Mucosa of stomach (tissue), 1 donor: ENCODE measurements around the gene CDH4.

Experiments
- H3K27me3 ChIP-seq: one replicate; pipeline ENCODE4 v1.7.0; 2013; ENCODE audit warnings: mild to moderate bottlenecking, low read length; ENCODE audit not compliant: control insufficient read depth, insufficient read depth
- H3K36me3 ChIP-seq: one replicate; pipeline ENCODE4 v1.7.0; 2013; ENCODE audit warnings: low read length; ENCODE audit not compliant: control insufficient read depth, insufficient read depth
- H3K4me1 ChIP-seq: one replicate; pipeline ENCODE4 v1.7.0; 2013; ENCODE audit warnings: mild to moderate bottlenecking, low read length; ENCODE audit not compliant: control insufficient read depth, insufficient read depth
- H3K4me3 ChIP-seq: one replicate; pipeline ENCODE4 v1.7.0; 2013; ENCODE audit warnings: low read length
- H3K9ac ChIP-seq: one replicate; pipeline ENCODE4 v1.7.0; 2013; ENCODE audit warnings: mild to moderate bottlenecking, low read length, moderate library complexity
- H3K9me3 ChIP-seq: one replicate; pipeline ENCODE4 v1.7.0; 2013; ENCODE audit warnings: mild to moderate bottlenecking, low read length, moderate library complexity; ENCODE audit not compliant: control insufficient read depth
- donor health status: Pancreatic carcinoma.

Gene CDH4

DNA sequence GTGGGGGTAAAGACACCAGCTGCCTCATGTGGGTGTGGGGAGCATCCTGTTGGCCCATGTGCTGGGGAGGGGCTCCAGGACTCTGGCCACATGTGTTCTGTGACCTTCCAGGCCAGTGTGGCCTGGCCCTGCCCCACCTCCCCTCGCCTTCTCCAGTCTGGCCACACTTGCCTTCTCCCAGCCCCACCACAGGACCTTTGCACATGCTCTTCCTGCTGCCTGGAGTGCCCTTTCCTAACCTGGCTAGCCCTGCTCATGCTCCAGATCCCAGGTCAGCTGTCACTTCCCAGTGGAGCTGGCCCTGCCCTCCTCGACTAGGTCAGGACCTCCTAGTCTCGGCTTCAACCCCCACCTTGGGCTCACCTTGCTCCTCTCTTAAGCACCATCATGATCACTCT is 183.8 kb downstream of the CDH4 start:
- no peak overlapping the region for H3K9ac ChIP-seq
- no peaks in the 10 kb centered on the region for H3K36me3 ChIP-seq
- H3K9me3 ChIP-seq = no peaks in the 10 kb centered on the region
- no peaks in the 10 kb centered on the region for H3K4me1 ChIP-seq
- no peak overlapping the region for H3K4me3 ChIP-seq
- H3K27me3 ChIP-seq = no peaks in the 10 kb centered on the region

DNA sequence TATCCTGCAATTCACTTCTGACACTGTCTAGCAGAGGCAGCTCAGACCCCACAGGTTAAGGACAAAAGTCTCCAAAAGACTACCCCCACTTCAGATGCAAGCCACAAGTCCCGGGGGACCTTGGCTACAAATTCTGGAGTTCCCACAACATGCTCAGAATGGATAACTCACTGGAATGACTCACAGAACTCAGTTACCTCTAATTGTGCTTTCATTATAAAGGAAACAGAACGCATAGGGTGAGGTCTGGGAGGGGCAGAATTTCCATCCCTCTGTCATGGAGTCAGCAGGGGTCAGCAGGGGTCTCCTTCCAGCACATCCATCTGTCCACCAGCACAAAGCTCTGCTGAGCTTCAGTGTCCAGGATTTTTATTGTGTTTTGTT is 184.2 kb downstream of the CDH4 start:
- Histone ChIP-seq H3K9ac (no peak overlapping the region), H3K4me1 (no peaks in the 10 kb centered on the region), H3K9me3 (no peaks in the 10 kb centered on the region), H3K4me3 (no peak overlapping the region), H3K36me3 (no peaks in the 10 kb centered on the region), H3K27me3 (no peaks in the 10 kb centered on the region)

DNA sequence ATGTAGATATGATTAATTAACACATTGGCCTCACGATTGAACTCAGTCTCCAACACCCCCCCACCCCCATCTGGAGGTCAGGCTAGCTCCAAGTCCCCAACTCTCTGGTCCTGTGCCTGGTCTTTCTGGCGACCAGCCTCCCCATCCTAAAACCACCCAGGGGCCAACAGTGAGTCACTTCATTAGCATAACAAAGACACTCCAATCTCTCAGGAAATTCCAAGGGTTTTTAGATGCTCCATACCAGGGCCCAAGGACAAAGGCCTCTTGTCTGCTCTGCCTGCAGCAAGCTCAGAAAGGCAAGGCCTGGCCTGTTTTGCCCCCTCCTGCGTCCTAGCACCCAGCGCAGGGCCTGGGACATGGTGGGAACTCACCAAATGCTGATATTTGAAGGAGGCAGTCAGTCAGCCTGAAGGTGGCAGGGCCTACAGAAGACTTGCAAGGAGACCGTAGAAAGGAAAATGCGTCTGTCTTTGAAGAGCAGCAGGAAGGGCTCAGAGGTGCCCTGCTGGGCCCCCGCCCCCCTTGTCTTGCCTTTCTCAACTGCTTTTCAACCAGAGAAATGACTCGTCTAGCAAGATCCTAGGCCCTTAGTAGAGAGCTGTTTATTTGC is 184.7 kb downstream of the CDH4 start:
- no peak overlapping the region for H3K4me3 ChIP-seq

DNA sequence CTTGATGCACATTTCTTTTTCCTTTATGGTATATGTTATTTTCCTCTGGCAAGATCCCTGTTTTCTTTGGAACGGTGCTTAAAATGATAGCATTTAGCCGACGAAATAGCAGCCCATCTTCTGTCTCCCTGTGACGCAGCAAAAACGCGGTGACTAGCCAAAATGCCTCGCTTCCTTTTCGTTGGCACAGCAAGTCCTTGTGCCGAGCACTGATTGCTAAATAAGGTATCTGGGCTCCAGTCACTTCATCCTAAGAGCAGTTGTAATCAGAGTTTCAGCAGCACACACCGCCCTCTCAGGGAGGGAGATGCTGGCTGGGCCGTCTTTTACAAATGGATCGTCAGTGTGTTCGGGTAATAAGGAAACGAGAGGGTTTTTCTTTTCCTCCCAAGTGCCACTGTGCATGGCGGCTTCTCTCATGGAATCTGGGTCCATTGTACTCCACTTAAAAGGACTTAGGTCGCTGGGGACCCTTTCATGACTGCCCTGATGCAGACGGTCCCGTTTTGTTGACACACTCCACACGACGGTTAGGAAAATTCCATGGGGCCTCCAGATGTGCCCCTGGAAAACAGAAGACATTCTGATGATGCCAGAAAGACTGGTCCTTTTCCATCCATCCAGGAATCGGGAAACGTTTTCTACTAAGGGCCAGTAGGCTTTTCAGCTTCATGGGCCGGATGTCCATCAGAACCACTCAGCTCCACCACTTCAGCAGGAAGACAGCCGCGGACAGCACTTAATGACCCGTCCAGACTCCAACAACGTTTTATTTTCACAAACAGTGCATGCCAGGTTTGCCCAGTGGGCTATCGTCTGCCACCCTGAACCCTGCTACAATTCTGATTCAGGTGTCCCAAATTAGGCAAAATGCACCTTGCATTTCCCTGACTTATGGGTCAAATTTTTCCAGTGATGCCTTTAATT is 185.5 kb downstream of the CDH4 start:
- Histone ChIP-seq H3K4me1 (no peaks in the 10 kb centered on the region), H3K9ac (no peak overlapping the region), H3K9me3 (no peaks in the 10 kb centered on the region), H3K36me3 (no peaks in the 10 kb centered on the region), H3K4me3 (no peak overlapping the region), H3K27me3 (no peaks in the 10 kb centered on the region)

More for the DNA sequence above, 184.7 kb downstream of the CDH4 start:
- H3K4me1 ChIP-seq = no peaks in the 10 kb centered on the region
- no peak overlapping the region for H3K9ac ChIP-seq
- no peaks in the 10 kb centered on the region for H3K36me3 ChIP-seq
- H3K9me3 ChIP-seq = no peaks in the 10 kb centered on the region
- no peaks in the 10 kb centered on the region for H3K27me3 ChIP-seq

DNA sequence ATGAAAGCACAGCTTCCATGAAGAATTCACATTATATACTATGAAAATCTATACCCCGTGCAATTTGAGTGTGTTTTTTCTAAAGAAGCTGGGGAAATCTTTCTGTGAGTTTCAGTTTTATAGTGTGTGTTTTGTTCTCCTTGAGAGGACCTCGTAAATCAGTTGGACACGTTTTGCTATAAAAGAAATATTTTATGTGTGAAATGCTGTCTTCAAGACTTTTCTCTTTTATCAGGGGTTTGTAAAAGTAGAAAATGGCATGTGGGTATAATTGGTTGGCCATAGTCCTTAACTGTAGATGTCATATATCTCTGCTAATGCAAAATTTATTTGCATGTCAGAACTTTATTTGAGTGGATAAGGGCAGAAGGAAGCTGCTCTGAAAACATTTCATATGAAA is 186.2 kb downstream of the CDH4 start:
- no peaks in the 10 kb centered on the region for H3K27me3 ChIP-seq
- no peaks in the 10 kb centered on the region for H3K9me3 ChIP-seq
- no peaks in the 10 kb centered on the region for H3K4me1 ChIP-seq
- no peaks in the 10 kb centered on the region for H3K36me3 ChIP-seq
- no peak overlapping the region for H3K4me3 ChIP-seq
- H3K9ac ChIP-seq = no peak overlapping the region

DNA sequence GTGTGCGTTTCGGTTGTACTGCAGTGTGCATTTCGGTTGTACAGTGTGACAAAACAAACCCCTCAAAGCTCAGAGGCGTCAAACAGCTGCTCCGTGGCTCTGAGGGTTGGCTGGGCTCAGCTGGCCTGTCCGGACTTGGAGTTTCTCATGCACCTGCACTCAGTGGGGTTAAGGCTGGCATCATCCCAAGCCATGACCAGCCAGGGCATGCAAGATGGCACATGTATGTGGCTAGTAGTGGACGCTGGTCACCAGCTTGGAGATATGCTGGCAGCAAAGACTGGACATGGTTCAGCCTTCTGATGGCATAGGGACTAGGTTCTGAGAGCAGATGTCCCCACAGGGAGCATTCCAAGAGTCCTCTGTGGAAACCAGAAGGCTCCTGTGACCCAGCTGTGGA is 187.2 kb downstream of the CDH4 start:
- Histone ChIP-seq H3K9ac (no peak overlapping the region), H3K27me3 (no peaks in the 10 kb centered on the region), H3K36me3 (no peaks in the 10 kb centered on the region)

DNA sequence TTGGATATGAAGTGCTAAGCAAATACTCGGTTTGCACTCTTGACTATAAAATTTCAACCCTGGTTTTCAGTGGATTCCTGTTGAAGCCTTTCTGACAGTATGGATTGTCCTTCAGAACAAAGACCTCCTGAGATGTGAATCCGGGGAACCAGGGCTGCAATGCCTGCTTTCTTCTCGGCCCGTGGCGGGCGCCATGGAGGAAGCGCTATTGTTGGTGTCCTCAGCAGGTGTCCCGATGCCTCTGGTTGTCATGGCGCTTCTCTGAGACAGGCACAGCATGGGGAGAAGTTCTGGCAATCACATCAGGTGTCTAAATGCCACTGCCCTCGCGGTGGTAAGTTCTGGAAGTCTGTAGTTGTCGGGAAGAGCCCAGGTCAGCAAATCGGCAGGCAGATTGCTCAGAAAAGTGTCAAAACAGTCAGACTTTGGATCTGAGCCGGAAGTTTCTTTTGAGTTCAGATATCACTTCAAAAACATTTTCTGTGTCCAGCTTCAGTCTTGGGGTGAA is 188.5 kb downstream of the CDH4 start:
- H3K9ac ChIP-seq = no peak overlapping the region
- H3K4me3 ChIP-seq = no peak overlapping the region
- no peaks in the 10 kb centered on the region for H3K9me3 ChIP-seq
- no peaks in the 10 kb centered on the region for H3K4me1 ChIP-seq
- no peaks in the 10 kb centered on the region for H3K27me3 ChIP-seq
- no peaks in the 10 kb centered on the region for H3K36me3 ChIP-seq

More for the DNA sequence above, 187.2 kb downstream of the CDH4 start:
- no peaks in the 10 kb centered on the region for H3K4me1 ChIP-seq
- no peak overlapping the region for H3K4me3 ChIP-seq
- no peaks in the 10 kb centered on the region for H3K9me3 ChIP-seq

DNA sequence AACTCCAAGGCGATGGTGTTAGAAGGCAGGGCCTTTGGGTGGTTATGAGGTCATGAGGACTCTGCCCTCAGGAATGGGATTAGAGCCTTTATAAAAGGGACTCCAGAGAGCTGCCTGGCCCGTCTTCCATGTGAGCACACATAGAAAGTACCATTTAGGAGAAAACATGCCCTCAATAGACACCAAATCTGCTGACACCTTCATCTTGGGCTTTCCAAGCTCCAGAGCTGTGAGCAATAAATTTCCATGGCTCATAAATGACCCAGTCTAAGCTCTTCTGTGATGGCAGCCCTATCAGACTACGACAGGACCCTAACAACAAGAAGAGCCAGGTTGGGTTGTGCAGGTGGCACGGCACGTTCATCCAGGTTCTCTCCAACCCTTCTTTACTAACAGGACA is 189.5 kb downstream of the CDH4 start:
- no peak overlapping the region for H3K9ac ChIP-seq
- H3K36me3 ChIP-seq = no peaks in the 10 kb centered on the region
- no peaks in the 10 kb centered on the region for H3K4me1 ChIP-seq
- H3K4me3 ChIP-seq = no peak overlapping the region
- H3K9me3 ChIP-seq = no peaks in the 10 kb centered on the region
- H3K27me3 ChIP-seq = no peaks in the 10 kb centered on the region

DNA sequence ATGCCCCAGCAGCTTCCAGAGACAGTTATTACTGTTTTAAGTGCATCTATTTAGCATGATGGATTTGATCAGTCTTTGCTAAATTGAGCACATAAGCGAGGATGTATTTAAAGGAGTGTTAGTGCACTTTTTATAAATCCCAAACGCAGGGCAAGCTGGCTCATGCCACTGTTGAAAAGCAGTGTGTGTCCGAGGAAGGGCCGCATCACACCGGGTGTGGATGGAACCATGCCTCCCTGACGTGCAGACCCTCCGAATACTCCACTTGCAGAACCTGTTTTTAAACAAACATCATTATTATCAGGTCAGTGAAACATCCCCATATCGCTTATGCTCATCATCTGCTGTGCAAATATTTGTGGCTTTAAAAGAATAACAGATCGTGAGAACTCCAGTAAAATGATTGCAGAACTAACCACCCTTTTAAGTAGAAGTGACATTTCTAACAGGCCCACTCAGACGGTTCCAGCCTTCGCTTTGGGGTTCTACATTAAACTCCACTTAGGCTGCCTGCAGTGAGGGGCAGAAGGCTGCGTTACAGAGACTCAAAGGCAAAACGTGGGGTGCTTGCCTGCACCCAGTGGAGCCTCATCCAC is 190.1 kb downstream of the CDH4 start:
- no peaks in the 10 kb centered on the region for H3K9me3 ChIP-seq
- H3K4me1 ChIP-seq = no peaks in the 10 kb centered on the region
- no peak overlapping the region for H3K4me3 ChIP-seq

DNA sequence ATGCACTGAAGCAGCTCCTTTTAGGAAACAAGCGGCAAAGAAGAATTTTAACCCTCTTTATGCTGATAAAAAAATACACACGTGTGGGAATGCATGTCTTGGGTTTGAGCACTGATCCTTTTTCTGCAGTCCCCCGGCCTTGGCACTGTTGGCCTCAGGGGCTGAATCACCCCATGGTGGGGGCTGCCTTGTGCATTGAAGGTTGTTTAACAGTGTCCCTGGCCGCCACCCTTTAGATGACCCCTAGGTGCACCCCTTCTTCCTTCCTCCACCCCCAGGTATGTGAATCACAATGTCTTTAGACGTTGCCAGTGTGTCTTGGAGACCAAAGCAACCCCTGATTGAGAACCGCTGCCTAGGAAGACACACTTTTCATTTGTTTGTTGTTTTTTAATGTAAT is 190.7 kb downstream of the CDH4 start:
- no peaks in the 10 kb centered on the region for H3K27me3 ChIP-seq
- no peaks in the 10 kb centered on the region for H3K4me1 ChIP-seq
- no peak overlapping the region for H3K9ac ChIP-seq
- H3K9me3 ChIP-seq = no peaks in the 10 kb centered on the region
- no peak overlapping the region for H3K4me3 ChIP-seq
- no peaks in the 10 kb centered on the region for H3K36me3 ChIP-seq

More for the DNA sequence above, 190.1 kb downstream of the CDH4 start:
- Histone ChIP-seq H3K27me3 (no peaks in the 10 kb centered on the region), H3K36me3 (no peaks in the 10 kb centered on the region), H3K9ac (no peak overlapping the region)

DNA sequence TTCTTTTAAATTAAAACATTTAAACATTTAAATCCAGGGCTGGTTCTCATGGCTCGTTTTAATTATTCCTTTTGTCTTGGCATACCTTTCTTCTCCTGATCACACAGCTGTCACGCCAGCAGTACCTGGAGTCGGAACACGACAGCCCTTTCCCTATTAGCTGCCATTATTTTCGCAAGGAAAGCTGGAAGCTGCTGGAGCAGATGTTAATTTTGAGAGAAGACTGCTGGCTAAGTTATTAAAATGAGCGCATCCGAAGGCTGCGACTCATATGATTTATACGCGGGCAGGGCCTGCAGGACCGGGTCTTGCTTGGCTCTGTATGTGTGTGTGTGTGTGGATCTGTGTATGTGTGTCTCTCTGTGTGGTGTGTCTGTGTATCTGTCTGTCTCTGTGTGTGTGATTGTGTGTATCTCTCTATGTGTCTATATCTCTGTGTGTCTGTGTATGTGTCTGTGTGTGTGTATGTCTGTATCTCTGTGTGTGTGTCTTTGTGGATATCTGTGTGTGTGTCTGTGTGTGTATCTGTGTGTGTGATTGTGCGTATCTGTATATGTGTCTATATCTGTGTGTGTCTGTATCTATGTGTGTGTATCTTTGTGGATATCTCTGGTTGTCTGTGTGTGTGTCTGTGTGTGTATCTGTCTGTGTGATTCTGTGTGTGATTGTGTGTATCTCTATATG is 191.5 kb downstream of the CDH4 start:
- Histone ChIP-seq H3K4me1 (no peaks in the 10 kb centered on the region), H3K36me3 (no peaks in the 10 kb centered on the region), H3K9ac (no peak overlapping the region)

DNA sequence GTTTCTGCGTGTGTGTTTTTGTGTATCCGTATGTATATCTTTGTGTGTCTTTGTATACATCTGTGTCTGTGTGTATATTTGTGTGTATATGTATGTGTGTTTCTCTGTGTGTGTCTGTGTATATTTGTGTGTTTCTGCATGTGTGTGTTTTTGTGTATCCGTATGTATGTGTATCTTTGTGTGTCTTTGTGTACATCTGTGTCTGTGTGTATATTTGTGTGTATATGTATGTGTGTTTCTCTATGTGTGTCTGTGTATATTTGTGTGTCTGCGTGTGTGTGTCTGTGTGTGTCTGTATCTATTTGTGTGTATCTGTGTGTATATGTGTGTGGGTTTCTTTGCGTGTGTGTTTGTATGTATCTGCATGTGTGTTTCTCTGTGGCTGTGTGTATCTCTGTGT is 192.6 kb downstream of the CDH4 start:
- no peaks in the 10 kb centered on the region for H3K36me3 ChIP-seq
- no peaks in the 10 kb centered on the region for H3K4me1 ChIP-seq
- no peak overlapping the region for H3K9ac ChIP-seq
- H3K27me3 ChIP-seq = no peaks in the 10 kb centered on the region
- no peak overlapping the region for H3K4me3 ChIP-seq
- no peaks in the 10 kb centered on the region for H3K9me3 ChIP-seq

More for the DNA sequence above, 191.5 kb downstream of the CDH4 start:
- no peaks in the 10 kb centered on the region for H3K9me3 ChIP-seq
- H3K27me3 ChIP-seq = no peaks in the 10 kb centered on the region
- H3K4me3 ChIP-seq = no peak overlapping the region
